Small intestine (tissue), 7 donors: ENCODE data around the gene AFF4. TPM values are rescaled to one million over a fixed set of nuclear protein-coding genes. Genes with fewer than 3 reads are reported as not detected.
"Not testable (repeated sequence)": the region's sequence is repeated elsewhere in the genome, so short reads cannot be mapped to it uniquely, and the experiment has no call there.

Experiments used
- DNase-seq, 2 donors: peaks; one replicate each; pipeline versions ENCODE4 v3.0.0 to v3.0.0-alpha.2; 2013
- FAIRE-seq: peaks from 2 replicates; lab custom pipeline; 2012; peaks lifted over from hg19 to GRCh38; lab: Jason Lieb, UNC
- H3K27ac ChIP-seq, 3 donors: one replicate each; pipeline ENCODE4 v1.5.1; 2013; ENCODE audit warnings: low read length in 2 of 3, mild to moderate bottlenecking in 2 of 3, control low read depth in 1 of 3, inconsistent platforms in 1 of 3, low read depth in 1 of 3, moderate library complexity in 1 of 3
- H3K27me3 ChIP-seq, 3 donors: one replicate each; pipeline ENCODE4 v1.6.1; 2013; ENCODE audit warnings: low read length in 3 of 3, inconsistent platforms in 1 of 3; ENCODE audit not compliant: control insufficient read depth in 3 of 3, insufficient read depth in 3 of 3
- H3K36me3 ChIP-seq, 3 donors: one replicate each; pipeline ENCODE4 v1.6.1; 2013; ENCODE audit warnings: low read length in 3 of 3, inconsistent platforms in 1 of 3, low read depth in 1 of 3, mild to moderate bottlenecking in 1 of 3, moderate library complexity in 1 of 3; ENCODE audit not compliant: control insufficient read depth in 3 of 3, insufficient read depth in 2 of 3
- H3K4me1 ChIP-seq, 3 donors: one replicate each; pipeline ENCODE4 v1.6.1; 2013; ENCODE audit warnings: low read length in 2 of 3, inconsistent platforms in 1 of 3, low read depth in 1 of 3, mild to moderate bottlenecking in 1 of 3, moderate library complexity in 1 of 3; ENCODE audit not compliant: control insufficient read depth in 3 of 3, insufficient read depth in 2 of 3
- H3K4me3 ChIP-seq, 3 donors: one replicate each; pipeline ENCODE4 v1.5.1; 2013; ENCODE audit warnings: low read length in 3 of 3, control low read depth in 1 of 3, inconsistent platforms in 1 of 3, low read depth in 1 of 3, mild to moderate bottlenecking in 1 of 3, moderate library complexity in 1 of 3
- H3K9me3 ChIP-seq, 2 donors: one replicate each; pipeline ENCODE4 v1.6.1; 2013; ENCODE audit warnings: low read depth in 1 of 2, low read length in 1 of 2; ENCODE audit not compliant: control insufficient read depth in 2 of 2, insufficient read depth in 1 of 2
- WGBS, 3 donors: extraction: QIAGEN DNeasy Blood & Tissue Kit; methylation state at CpG; one replicate each; pipeline ENCODE4 v1.1.7; 2013; 5-methylcytosine and 5-hydroxymethylcytosine counted together
- polyA plus RNA-seq, 4 donors: library from polyadenylated mRNA; stranded (reverse) in 3 of 4; unstranded in 1 of 4; fragments of 200-250 nt in 3 of 4; fragments of 120-200 nt in 1 of 4; gene quantifications; one replicate each; pipeline versions ENCODE4 v1.2.1 to v1.2.3, GENCODE V29; 2013
- donor health status: healthy with polysubstance abuse.
- donor health status: control.
- donor health status: control.
- donor health status: Bipolar disorder and iron deficiency.
- donor health status: healthy.

AFF4 gene
- polyA plus RNA-seq, 4 donors = 7.0 to 45.7 (median 10.2) TPM

DNA sequence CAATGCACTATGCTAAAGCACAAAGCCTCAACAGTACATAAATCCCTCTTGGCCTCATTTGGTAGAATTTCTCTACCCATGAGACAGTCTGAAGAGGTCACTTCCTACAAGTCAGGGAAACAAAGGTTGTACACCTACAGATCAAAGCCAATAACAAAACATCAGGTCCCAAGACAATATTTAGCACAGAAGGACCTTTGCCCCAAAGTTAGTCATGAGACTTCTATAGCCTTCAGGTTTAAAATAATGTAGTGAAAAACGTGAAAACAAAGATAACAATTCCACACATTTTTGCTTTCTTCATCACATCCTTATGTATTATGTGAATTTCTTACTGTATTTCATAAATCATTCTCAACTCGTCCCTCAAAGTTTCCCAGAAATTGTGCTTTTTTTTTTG is 15.8 kb downstream of the AFF4 start:
- Histone ChIP-seq H3K36me3 (peaks cover 0 to 23% (median 2%) of the 10 kb centered on the region in 3 donors), H3K27me3 (no peaks in the 10 kb centered on the region), H3K4me1 (peaks cover 0 to 6% (median 3%) of the 10 kb centered on the region in 3 donors), H3K4me3 (no peak overlapping the region), H3K27ac (peak overlapping the region in 1 of 3 donors; percentile 34), H3K9me3 (no peaks in the 10 kb centered on the region)
- FAIRE-seq (no peak), DNase-seq (peak; percentile 25 to 57)
- 35 to 52% (median 37%) methylated on average over 2 of the region's 2 CpGs for WGBS, 3 donors

GRCh38 chr5:132945315-132945714 is 18.1 kb downstream of the AFF4 start:
- not testable (repeated sequence) for DNase-seq, H3K4me1 ChIP-seq, H3K9me3 ChIP-seq, H3K27me3 ChIP-seq, H3K4me3 ChIP-seq, H3K27ac ChIP-seq, FAIRE-seq
- WGBS, 3 donors = 73 to 91% (median 88%) methylated on average over 4 of the region's 4 CpGs
- peaks cover 0 to 26% (median 2%) of the 10 kb centered on the region in 3 donors for H3K36me3 ChIP-seq

DNA sequence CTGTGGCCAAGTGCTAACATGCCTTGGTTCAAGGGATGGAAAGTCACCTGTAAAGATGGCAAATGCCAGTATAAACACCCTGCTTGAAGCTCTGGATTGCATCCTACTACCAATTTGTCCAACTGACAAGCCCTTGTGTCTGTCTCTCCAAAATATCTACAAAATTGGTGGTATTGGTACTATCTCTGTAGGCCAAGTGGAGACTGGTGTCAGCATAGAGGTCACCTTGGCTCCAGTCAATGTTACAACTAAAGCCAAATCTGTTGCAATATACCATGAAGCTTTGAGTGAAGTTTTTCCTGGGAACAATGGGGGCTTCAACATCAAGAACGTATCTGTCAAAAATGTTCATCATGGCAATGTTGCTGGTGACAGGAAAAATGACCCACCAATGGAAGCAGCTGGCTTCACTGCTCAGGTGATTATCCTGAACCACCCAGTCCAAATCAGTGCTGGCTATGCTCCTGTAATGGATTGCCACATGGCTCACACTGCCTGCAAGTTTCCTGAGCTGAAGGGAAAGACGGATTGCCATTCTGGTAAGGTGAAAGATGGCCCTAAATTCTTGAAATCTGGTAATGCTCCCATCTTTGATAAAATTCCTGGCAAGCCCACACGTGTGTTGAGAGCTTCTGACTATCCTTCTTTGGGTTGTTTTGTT is 19.9 kb downstream of the AFF4 start:
- no peak overlapping the region for H3K27ac ChIP-seq
- H3K4me3 ChIP-seq = no peak overlapping the region
- DNase-seq (no peak), FAIRE-seq (no peak)
- WGBS, 3 donors = 85 to 95% (median 92%) methylated on average over 3 of the region's 3 CpGs
- peaks cover 0 to 6% (median 3%) of the 10 kb centered on the region in 3 donors for H3K4me1 ChIP-seq
- H3K36me3 ChIP-seq = peaks cover 0 to 27% (median 2%) of the 10 kb centered on the region in 3 donors
- no peaks in the 10 kb centered on the region for H3K27me3 ChIP-seq
- H3K9me3 ChIP-seq = no peaks in the 10 kb centered on the region

GRCh38 chr5:132941331-132941730 is 22.1 kb downstream of the AFF4 start:
- Histone ChIP-seq H3K27me3 (no peaks in the 10 kb centered on the region), H3K27ac (no peak overlapping the region), H3K4me1 (peaks cover 0 to 3% (median 0%) of the 10 kb centered on the region in 3 donors), H3K36me3 (peaks cover 0 to 28% (median 2%) of the 10 kb centered on the region in 3 donors), H3K4me3 (no peak overlapping the region), H3K9me3 (no peaks in the 10 kb centered on the region)
- WGBS, 3 donors = 95 to 96% (median 95%) methylated on average over 5 of the region's 5 CpGs
- FAIRE-seq (no peak), DNase-seq (no peak)

DNA sequence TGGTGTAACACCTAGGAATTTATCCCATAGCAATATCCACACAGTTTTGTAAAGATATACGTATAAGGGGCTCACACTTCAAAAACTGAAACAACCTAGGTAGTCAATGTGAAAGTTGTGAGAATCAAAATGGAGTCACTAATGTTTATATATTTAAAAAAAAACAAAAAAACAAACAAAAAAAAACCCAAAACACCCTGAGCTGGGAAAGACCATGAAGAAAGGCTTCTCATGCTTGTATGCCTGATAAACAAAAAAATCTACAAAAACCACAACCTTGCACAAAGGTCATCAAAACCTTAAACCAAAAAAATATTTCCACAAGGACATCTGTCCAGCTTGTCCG is 35.4 kb downstream of the AFF4 start:
- DNase-seq (no peak), FAIRE-seq (no peak)
- WGBS, 3 donors = 70 to 73% (median 72%) methylated on average over 2 of the region's 2 CpGs
- Histone ChIP-seq H3K4me1 (peaks cover 0 to 3% (median 0%) of the 10 kb centered on the region in 3 donors), H3K27ac (no peak overlapping the region), H3K36me3 (peaks cover 9 to 31% (median 10%) of the 10 kb centered on the region in 3 donors), H3K9me3 (no peaks in the 10 kb centered on the region), H3K27me3 (no peaks in the 10 kb centered on the region), H3K4me3 (no peak overlapping the region)

DNA sequence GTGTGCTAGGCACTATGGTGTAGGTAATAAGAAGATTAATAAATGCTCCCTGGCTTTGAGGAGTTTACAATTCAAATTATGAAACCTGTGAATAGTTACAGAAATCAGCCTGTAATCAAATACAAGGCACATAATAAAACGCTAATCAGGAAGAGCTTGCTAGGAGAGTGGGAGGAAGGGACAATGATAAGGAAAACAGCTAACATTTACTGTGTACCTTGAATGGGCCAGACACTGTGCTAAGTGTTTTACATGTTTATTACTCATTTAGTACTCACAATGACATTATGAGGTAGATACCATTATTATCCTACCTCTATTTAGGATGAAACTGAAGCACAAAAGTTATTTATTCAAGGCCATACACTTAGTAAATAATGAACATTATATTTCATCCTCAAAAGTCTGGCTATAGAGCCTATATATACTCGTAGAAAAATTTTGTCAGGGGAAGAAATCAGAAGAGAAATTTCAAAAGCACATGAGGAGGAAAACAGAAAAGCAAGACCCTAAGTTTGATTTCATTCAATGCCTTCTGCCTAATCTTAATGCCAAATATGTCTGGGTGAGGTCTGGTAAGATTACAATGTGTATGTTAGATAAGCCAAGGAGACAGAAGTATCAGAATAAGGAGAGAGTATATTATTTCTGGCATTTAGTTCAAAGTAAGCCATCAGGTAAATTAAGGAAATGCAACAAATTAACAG is 35.9 kb downstream of the AFF4 start:
- Histone ChIP-seq H3K4me1 (peaks cover 0 to 3% (median 0%) of the 10 kb centered on the region in 3 donors), H3K36me3 (peaks cover 6 to 33% (median 9%) of the 10 kb centered on the region in 3 donors), H3K4me3 (no peak overlapping the region), H3K27ac (no peak overlapping the region), H3K9me3 (no peaks in the 10 kb centered on the region), H3K27me3 (no peaks in the 10 kb centered on the region)
- DNase-seq (peak; percentile 29 to 47), FAIRE-seq (no peak)
- 18 to 59% (median 46%) methylated on average over 2 of the region's 2 CpGs for WGBS, 3 donors

GRCh38 chr5:132926437-132926836 is 37.0 kb downstream of the AFF4 start:
- no peak overlapping the region for H3K4me3 ChIP-seq
- H3K4me1 ChIP-seq = peaks cover 0 to 3% (median 0%) of the 10 kb centered on the region in 3 donors
- H3K27me3 ChIP-seq = no peaks in the 10 kb centered on the region
- no peaks in the 10 kb centered on the region for H3K9me3 ChIP-seq
- FAIRE-seq = no peak
- peaks cover 7 to 39% (median 9%) of the 10 kb centered on the region in 3 donors for H3K36me3 ChIP-seq
- DNase-seq = no peak
- WGBS, 3 donors = 92 to 100% (median 99%) methylated on average over 4 of the region's 4 CpGs
- H3K27ac ChIP-seq = no peak overlapping the region

- WGBS, 3 donors = 90 to 98% (median 96%) methylated on average over 3 of the region's 3 CpGs
- H3K4me3 ChIP-seq = no peak overlapping the region
- H3K36me3 ChIP-seq = peaks cover 4 to 51% (median 5%) of the 10 kb centered on the region in 3 donors
- no peaks in the 10 kb centered on the region for H3K4me1 ChIP-seq
- no peak overlapping the region for H3K27ac ChIP-seq
- no peak for FAIRE-seq
- H3K9me3 ChIP-seq = no peaks in the 10 kb centered on the region
- no peak for DNase-seq
- no peaks in the 10 kb centered on the region for H3K27me3 ChIP-seq
Observed at GRCh38 chr5:132916086-132916485, 47.3 kb downstream of the AFF4 start.
